Measurements from ENCODE around the gene METTL26.

- TF ChIP-seq CTCF (IDR thresholded peaks at IDR 0.05; ENCODE audit: insufficient read depth, low read length) (no peak), REST (IDR thresholded peaks at IDR 0.05; ENCODE audit: insufficient replicate concordance, low read depth) (peak; percentile 8), POLR2AphosphoS5 (IDR thresholded peaks at IDR 0.05; ENCODE audit: low read depth) (peak; percentile 6; the same call in 1 of the 2 replicates)
Observed at GRCh38 chr16:649631-650030, 13.5 kb upstream of the METTL26 start.
